C4-2B (cell line): ENCODE measurements around the gene HERC2.

Experiments
- H3K27ac ChIP-seq: fragments of 450-650 bp; 2 replicates; pipeline ENCODE4 v1.5.1; 2017
- ZFX ChIP-seq: fragments of 450-650 bp; IDR thresholded peaks from 2 replicates; pipeline ENCODE4 v1.6.1; 2017
- TF ChIP-seq, protein P1 (sequence below): fragments of 450-650 bp; conservative IDR thresholded peaks from 2 replicates; pipeline ENCODE4 v1.5.1; 2017; ENCODE audit warnings: mild to moderate bottlenecking

HERC2 gene

DNA sequence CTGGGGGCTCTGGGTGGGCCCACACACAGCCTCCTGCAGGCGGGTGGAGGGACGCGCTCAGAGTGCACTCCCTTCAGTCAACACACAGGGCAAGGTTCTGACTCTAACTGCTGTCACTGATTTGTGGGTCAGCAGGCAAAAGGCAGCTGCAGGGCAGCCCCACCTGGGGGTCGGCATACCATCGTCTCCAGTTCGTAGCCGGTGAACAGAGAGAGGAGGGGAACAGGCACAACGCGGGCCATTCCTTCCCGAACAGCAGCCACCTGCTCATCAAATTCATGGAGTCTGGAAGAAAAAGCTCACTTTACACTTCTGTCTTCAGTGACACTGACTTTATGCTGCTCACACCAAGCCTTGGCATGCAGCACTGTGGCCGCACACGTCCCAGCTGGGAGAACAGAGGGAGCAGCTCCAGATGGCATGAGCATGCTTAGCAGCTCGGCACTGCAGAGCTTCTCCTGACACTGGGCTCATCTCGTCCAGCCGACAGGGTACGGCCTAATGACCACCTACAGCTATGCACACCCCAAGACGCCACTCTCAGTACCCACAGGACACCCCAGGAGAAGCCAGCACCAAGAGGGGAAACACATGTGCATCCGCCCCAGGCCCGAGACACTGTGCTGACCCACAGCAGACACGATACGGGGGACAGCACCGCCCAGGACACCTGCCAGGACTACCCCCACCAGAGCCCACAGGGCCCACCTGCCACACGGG is 208.4 kb downstream of the HERC2 start:
- TF ChIP-seq ZFX = no peak
- TF ChIP-seq, protein P1, sequence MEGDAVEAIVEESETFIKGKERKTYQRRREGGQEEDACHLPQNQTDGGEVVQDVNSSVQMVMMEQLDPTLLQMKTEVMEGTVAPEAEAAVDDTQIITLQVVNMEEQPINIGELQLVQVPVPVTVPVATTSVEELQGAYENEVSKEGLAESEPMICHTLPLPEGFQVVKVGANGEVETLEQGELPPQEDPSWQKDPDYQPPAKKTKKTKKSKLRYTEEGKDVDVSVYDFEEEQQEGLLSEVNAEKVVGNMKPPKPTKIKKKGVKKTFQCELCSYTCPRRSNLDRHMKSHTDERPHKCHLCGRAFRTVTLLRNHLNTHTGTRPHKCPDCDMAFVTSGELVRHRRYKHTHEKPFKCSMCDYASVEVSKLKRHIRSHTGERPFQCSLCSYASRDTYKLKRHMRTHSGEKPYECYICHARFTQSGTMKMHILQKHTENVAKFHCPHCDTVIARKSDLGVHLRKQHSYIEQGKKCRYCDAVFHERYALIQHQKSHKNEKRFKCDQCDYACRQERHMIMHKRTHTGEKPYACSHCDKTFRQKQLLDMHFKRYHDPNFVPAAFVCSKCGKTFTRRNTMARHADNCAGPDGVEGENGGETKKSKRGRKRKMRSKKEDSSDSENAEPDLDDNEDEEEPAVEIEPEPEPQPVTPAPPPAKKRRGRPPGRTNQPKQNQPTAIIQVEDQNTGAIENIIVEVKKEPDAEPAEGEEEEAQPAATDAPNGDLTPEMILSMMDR = no peak
- no peak overlapping the region for H3K27ac ChIP-seq

DNA sequence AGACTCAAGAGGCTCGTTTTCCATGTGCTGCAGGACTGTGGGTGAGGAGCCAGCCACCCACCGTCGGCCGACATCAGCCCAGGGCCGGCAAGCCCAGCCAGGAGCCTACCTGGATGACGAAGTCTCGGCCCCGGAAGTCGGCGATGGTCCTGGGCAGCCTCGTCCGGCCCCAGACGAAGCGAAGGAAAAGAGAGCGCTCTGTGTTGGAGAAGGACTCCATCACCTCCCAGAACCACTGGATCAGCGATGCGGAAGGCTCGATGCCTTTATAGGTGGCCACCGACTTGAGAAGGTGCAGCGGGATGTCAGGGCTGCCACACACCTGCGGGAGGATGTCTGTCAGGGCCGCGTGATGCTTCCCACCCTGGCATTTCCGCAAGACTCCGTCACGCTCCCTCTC is 209.0 kb downstream of the HERC2 start:
- no peak overlapping the region for H3K27ac ChIP-seq
- no peak for TF ChIP-seq ZFX
- TF ChIP-seq, protein P1 = no peak

DNA sequence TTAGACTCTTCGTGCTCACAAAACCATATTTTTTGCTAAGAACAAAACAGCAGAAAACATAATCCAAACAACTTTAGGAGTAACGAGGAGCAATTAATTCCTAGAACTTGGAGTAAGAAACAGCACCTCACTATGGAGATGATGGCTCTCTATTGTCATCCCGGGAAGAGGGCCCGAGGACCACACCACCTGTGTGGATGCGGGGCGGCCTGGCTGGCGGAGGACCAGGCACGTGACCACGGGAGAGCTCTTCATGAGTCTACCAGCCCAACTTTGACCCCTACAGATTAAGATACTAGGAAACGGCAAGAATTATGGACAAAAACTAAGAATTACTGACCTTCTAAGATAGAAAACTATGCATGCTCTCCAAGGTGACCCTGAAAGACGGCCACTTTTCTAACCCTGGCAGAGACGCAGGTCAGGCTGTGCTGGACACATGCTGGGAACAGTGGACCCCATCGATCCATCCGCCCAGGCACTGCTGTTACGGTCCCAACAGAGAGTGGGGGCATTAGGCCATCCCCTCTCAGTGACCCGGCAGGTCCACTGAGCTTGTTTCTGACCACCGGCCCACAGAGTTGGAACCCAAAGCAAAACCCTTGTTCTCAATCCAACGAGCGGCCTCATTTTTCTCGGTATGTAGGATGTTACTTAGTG is 209.7 kb downstream of the HERC2 start:
- TF ChIP-seq ZFX = no peak
- TF ChIP-seq, protein P1 = no peak
- no peak overlapping the region for H3K27ac ChIP-seq

DNA sequence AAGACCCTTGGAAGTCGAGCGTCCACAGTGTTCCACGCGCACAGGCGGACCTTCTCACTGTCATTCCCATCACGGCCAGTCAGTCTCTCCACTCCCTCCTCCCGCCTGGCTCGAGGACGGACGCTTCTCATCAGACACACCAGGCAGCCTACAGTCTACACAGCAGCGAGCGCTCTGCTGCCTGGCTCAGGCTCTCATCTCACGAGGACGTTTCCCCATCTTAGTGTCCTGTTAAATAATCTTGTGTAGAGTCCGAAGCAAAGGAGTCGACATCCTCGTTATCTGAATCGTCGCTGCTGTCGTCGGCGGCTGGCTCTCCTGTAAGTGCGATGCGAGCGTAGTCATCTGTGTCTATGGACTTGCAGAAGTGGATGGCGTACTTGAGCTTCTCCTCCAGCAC is 210.4 kb downstream of the HERC2 start:
- TF ChIP-seq ZFX = no peak
- TF ChIP-seq, protein P1 = no peak
- H3K27ac ChIP-seq = no peak overlapping the region

DNA sequence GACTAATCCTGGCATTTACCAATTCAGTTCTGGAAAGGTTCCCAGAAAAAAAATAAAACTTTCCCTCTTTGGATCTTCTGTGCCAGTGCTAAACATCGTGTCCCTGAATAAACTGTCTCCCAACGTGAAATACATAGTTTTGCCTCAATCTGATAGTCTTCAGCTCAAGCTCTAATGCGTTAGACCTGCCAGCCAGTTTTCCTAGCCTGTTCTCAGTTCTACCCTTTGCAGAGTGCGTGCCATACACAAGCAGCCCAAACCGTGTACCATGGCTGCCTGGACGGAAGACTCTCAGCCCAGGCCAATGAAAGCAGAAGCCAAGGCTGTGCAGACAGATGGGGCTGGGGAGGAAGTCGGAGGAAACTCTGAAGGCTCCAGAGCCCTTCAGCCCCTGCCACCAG is 211.5 kb downstream of the HERC2 start:
- TF ChIP-seq, protein P1 = no peak
- no peak for TF ChIP-seq ZFX

DNA sequence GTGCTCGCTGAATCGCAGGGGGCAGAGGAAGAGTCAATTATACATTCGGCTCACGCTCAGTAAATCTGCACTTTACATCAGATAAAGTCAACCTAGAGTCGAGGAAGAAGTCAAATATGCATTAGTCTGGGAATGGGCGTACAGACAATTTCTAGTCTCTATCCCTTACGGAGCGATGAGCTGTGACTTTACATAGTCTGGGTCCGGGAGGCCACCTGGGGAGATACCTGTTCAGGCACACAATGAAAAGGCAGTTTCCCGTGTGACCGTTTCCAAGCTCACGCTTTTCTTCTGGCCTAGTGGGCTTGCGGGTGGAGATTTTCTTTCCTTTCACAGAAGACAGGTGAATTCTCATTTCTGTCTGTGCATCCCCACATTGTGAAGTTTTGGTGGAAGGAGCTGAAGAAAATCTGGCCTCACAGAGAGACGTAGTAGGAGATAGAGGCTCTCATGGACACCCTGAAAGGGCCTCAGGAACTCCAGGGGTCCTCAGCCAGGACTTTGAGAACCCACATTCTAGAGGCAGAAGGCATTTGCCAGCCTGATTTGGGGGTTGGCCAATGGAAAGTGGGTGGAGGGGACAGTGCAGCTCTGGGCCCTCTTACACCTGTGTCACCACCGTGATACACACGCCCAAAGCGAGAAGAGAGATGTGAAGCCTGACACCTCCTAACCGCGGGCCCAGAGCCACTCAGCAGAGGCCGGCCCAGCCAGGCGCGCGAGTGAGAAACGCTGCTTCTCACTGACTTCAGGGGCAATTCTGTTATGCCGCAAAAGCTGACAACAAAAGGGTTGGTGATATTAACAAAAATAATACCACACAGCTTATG is 212.1 kb downstream of the HERC2 start:
- TF ChIP-seq ZFX = no peak
- TF ChIP-seq, protein P1 = no peak

More for the DNA sequence above, 211.5 kb downstream of the HERC2 start:
- H3K27ac ChIP-seq = no peak overlapping the region

DNA sequence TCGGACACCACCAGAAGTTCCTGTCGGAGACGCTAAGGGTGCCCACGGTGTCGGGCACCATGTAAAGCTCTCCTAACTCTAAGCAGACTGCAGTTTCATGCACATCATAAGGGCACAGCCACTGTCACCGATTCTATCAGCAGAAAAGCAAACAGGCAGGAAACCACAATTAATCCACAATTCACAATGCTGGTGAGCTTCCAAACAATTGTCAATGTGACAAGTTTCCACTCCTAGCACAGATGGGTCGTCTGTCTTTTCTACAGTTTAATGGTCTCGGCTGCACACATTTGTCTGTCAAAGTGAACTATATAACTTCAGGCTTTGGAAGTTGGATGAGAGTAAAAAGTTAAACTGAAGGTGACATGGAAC is 214.1 kb downstream of the HERC2 start:
- TF ChIP-seq, protein P1 = no peak
- TF ChIP-seq ZFX = no peak

More for the DNA sequence above, 212.1 kb downstream of the HERC2 start:
- H3K27ac ChIP-seq = no peak overlapping the region

More for the DNA sequence above, 214.1 kb downstream of the HERC2 start:
- no peak overlapping the region for H3K27ac ChIP-seq
